ENCODE results near the gene NPAS3.

DNA sequence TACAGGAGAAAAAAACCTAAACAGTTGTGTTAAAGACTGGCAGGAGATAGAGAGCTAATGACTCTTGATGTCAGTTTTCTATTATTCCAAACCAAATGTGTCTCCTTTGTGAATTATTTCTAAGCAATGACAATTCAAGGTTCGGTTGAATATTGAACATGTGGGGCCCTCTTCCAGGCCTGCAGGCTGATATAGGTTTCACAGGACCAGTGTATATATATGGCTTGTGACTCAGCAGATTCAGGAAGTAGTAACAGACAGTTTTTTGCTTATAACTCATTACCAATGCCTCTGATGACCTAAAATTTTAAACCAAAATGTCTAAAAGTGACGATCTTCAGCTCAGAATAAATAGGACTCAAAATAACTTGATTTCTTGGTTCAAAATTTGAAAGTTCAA, 33.7 kb upstream of the NPAS3 start:
- TF ChIP-seq, protein P1, sequence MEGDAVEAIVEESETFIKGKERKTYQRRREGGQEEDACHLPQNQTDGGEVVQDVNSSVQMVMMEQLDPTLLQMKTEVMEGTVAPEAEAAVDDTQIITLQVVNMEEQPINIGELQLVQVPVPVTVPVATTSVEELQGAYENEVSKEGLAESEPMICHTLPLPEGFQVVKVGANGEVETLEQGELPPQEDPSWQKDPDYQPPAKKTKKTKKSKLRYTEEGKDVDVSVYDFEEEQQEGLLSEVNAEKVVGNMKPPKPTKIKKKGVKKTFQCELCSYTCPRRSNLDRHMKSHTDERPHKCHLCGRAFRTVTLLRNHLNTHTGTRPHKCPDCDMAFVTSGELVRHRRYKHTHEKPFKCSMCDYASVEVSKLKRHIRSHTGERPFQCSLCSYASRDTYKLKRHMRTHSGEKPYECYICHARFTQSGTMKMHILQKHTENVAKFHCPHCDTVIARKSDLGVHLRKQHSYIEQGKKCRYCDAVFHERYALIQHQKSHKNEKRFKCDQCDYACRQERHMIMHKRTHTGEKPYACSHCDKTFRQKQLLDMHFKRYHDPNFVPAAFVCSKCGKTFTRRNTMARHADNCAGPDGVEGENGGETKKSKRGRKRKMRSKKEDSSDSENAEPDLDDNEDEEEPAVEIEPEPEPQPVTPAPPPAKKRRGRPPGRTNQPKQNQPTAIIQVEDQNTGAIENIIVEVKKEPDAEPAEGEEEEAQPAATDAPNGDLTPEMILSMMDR (IDR thresholded peaks at IDR 0.05) = no peak
- TF ChIP-seq POLR2A (IDR thresholded peaks at IDR 0.05) = no peak
